Measurements from ENCODE around the gene XPO4. TPM values are rescaled to one million over a fixed set of nuclear protein-coding genes. Genes with fewer than 3 reads are reported as not detected.
A peak's percentile ranks its signal among the peaks of the same experiment; 100 is the strongest.

Gene XPO4
- total and polyA plus RNA-seq, 2 of the 13 experiments (the other 11 are each of a cell fraction or from before 2014, with no cell fraction given) = 8.4 to 24.8 TPM

GRCh38 chr13:20773194-20774080 lies 129.1 kb downstream of the XPO4 start, which contains the start of gene EEF1AKMT1 (continued):
- TF ChIP-seq ATF7 (IDR thresholded peaks at IDR 0.05) = no peak
- TF ChIP-seq ATF7 (CRISPR knock-in tag; IDR thresholded peaks at IDR 0.05) = peak; percentile 30
- peak; percentile 93 for TF ChIP-seq ZNF607 (CRISPR knock-in tag; IDR thresholded peaks at IDR 0.05; ENCODE audit: borderline replicate concordance)
- TF ChIP-seq ZFY (CRISPR knock-in tag; IDR thresholded peaks at IDR 0.05) = peak; percentile 99
- TF ChIP-seq SSRP1 (CRISPR knock-in tag; IDR thresholded peaks at IDR 0.05) = 0 out of 2 replicates have a peak, but pooled peaks have one; percentile 54
- TF ChIP-seq, protein P1, sequence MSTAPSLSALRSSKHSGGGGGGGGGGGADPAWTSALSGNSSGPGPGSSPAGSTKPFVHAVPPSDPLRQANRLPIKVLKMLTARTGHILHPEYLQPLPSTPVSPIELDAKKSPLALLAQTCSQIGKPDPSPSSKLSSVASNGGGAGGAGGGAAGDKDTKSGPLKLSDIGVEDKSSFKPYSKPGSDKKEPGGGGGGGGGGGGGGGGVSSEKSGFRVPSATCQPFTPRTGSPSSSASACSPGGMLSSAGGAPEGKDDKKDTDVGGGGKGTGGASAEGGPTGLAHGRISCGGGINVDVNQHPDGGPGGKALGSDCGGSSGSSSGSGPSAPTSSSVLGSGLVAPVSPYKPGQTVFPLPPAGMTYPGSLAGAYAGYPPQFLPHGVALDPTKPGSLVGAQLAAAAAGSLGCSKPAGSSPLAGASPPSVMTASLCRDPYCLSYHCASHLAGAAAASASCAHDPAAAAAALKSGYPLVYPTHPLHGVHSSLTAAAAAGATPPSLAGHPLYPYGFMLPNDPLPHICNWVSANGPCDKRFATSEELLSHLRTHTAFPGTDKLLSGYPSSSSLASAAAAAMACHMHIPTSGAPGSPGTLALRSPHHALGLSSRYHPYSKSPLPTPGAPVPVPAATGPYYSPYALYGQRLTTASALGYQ (CRISPR knock-in tag; IDR thresholded peaks at IDR 0.05) = peak; percentile 30; the same call in 1 of the 2 replicates
- no peak for TF ChIP-seq ZSCAN12 (CRISPR knock-in tag; IDR thresholded peaks at IDR 0.05)
- TF ChIP-seq, protein P2, sequence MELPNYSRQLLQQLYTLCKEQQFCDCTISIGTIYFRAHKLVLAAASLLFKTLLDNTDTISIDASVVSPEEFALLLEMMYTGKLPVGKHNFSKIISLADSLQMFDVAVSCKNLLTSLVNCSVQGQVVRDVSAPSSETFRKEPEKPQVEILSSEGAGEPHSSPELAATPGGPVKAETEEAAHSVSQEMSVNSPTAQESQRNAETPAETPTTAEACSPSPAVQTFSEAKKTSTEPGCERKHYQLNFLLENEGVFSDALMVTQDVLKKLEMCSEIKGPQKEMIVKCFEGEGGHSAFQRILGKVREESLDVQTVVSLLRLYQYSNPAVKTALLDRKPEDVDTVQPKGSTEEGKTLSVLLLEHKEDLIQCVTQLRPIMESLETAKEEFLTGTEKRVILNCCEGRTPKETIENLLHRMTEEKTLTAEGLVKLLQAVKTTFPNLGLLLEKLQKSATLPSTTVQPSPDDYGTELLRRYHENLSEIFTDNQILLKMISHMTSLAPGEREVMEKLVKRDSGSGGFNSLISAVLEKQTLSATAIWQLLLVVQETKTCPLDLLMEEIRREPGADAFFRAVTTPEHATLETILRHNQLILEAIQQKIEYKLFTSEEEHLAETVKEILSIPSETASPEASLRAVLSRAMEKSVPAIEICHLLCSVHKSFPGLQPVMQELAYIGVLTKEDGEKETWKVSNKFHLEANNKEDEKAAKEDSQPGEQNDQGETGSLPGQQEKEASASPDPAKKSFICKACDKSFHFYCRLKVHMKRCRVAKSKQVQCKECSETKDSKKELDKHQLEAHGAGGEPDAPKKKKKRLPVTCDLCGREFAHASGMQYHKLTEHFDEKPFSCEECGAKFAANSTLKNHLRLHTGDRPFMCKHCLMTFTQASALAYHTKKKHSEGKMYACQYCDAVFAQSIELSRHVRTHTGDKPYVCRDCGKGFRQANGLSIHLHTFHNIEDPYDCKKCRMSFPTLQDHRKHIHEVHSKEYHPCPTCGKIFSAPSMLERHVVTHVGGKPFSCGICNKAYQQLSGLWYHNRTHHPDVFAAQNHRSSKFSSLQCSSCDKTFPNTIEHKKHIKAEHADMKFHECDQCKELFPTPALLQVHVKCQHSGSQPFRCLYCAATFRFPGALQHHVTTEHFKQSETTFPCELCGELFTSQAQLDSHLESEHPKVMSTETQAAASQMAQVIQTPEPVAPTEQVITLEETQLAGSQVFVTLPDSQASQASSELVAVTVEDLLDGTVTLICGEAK (IDR thresholded peaks at IDR 0.05) = no peak
- TF ChIP-seq, protein P2 (CRISPR knock-in tag; IDR thresholded peaks at IDR 0.05) = peak; percentile 88
- TF ChIP-seq SNAPC4 (CRISPR knock-in tag; IDR thresholded peaks at IDR 0.05) = no peak
- TF ChIP-seq PPARG (CRISPR knock-in tag; conservative IDR thresholded peaks at IDR 0.05) = no peak
- TF ChIP-seq TCF7 (IDR thresholded peaks at IDR 0.05; ENCODE audit: low read depth) = no peak
- peak; percentile 17; the same call in 1 of the 2 replicates for TF ChIP-seq BCL6 (CRISPR knock-in tag; IDR thresholded peaks at IDR 0.05)

All from HepG2 (cell line).